A549 (cell line): ENCODE measurements around the gene ZHX3. TPM values are rescaled to one million over a fixed set of nuclear protein-coding genes. Genes with fewer than 3 reads are reported as not detected.

ENCODE experiments used
- ATAC-seq, 2 experiments: fragments of 200-7000 bp in 1 of 2; fragments of >200 bp in 1 of 2; cut with Nextera tagmentation in 1 of 2; cut with Tn5 transposase in 1 of 2; 3 replicates each; pipeline versions ENCODE4 v1.8.0 to v1.9.1; 2018 to 2020; ENCODE audit warnings: mild to moderate bottlenecking in 1 of 2, moderate library complexity in 1 of 2
- CTCF ChIA-PET: fragments of 300-600 bp; sonication (Branson Sonifier 250); formaldehyde crosslinking; extraction: SDS; loops from one replicate; lab custom pipeline; 2021; ENCODE audit warnings: antibody characterized with exemption, inconsistent platforms; lab: Yijun Ruan, JAX
- POLR2A ChIA-PET: fragments of 350-600 bp; formaldehyde crosslinking; extraction: SDS; loops from one replicate; lab custom pipeline; 2021; ENCODE audit warnings: antibody characterized with exemption, inconsistent platforms; lab: Yijun Ruan, JAX
- DNase-seq, 2 experiments: peaks; one replicate each; pipeline versions ENCODE4 v3.0.0 to v3.0.0-alpha.2; 2011 to 2016; ENCODE audit warnings: low read depth in 1 of 2, low spot score in 1 of 2
- FAIRE-seq: peaks from 2 replicates; lab custom pipeline; 2011; peaks lifted over from hg19 to GRCh38; lab: Jason Lieb, UNC
- H3K27ac ChIP-seq, 2 experiments: fragments of >200 bp; sonication (Bioruptor Twin); formaldehyde crosslinking; 3 replicates each; pipeline ENCODE4 v1.5.1; 2016 to 2017
- H3K4me1 ChIP-seq: fragments of >200 bp; sonication (Bioruptor Twin); formaldehyde crosslinking; 3 replicates; pipeline ENCODE4 v1.6.1; 2016
- H3K4me2 ChIP-seq: fragments of >200 bp; sonication (Bioruptor Twin); formaldehyde crosslinking; 3 replicates; pipeline ENCODE4 v1.6.1; 2016
- H3K4me3 ChIP-seq: fragments of >200 bp; sonication (Bioruptor Twin); formaldehyde crosslinking; 3 replicates; pipeline ENCODE4 v1.5.1; 2016
- H3K9me3 ChIP-seq: fragments of >200 bp; sonication (Bioruptor Twin); formaldehyde crosslinking; 3 replicates; pipeline ENCODE4 v1.6.1; 2016
- ATOH8 ChIP-seq: fragments of 250-450 bp; sonication (Bioruptor Pico); IDR thresholded peaks from 2 replicates; pipeline ENCODE4 v1.5.0; 2020; ENCODE audit warnings: low read depth, mild to moderate bottlenecking, moderate library complexity
- CBX2 ChIP-seq: fragments of 200-600 bp; sonication (generic); IDR thresholded peaks from 2 replicates; pipeline ENCODE4 v1.6.1; 2016; ENCODE audit warnings: low read depth, mild to moderate bottlenecking, borderline replicate concordance
- CHD4 ChIP-seq: fragments of 200-600 bp; sonication (generic); IDR thresholded peaks from 2 replicates; pipeline ENCODE4 v1.6.1; 2016; ENCODE audit warnings: antibody characterized with exemption, mild to moderate bottlenecking, borderline replicate concordance
- EHF ChIP-seq: fragments of 250-450 bp; sonication (Bioruptor Pico); IDR thresholded peaks from 2 replicates; pipeline ENCODE4 v1.5.0; 2020; ENCODE audit warnings: mild to moderate bottlenecking
- ELK1 ChIP-seq: fragments of 150-350 bp; IDR thresholded peaks from 2 replicates; pipeline ENCODE4 v1.6.1; 2014; ENCODE audit warnings: low read depth, mild to moderate bottlenecking, low read length
- EP300 ChIP-seq, 2 experiments: fragments of >200 bp; sonication (Bioruptor Twin); formaldehyde crosslinking; IDR thresholded peaks; 2 replicates in 1 of 2; 3 replicates in 1 of 2; pipeline ENCODE4 v1.6.1; 2016 to 2017
- ESRRA ChIP-seq: fragments of 150-350 bp; IDR thresholded peaks from 2 replicates; pipeline ENCODE4 v1.6.1; 2014; ENCODE audit warnings: mild to moderate bottlenecking, low read length, borderline replicate concordance
- FOSB ChIP-seq: fragments of 250-450 bp; sonication (Bioruptor Pico); IDR thresholded peaks from 2 replicates; pipeline ENCODE4 v1.5.0; 2020; ENCODE audit warnings: mild to moderate bottlenecking, moderate library complexity
- HDAC2 ChIP-seq: fragments of 200-600 bp; sonication (generic); IDR thresholded peaks from 2 replicates; pipeline ENCODE4 v1.6.1; 2016
- HEYL ChIP-seq: fragments of 250-450 bp; sonication (Bioruptor Pico); IDR thresholded peaks from 2 replicates; pipeline ENCODE4 v1.8.0; 2021; ENCODE audit warnings: mild to moderate bottlenecking, moderate library complexity
- HOXA7 ChIP-seq: fragments of 250-450 bp; sonication (Bioruptor Pico); IDR thresholded peaks from 2 replicates; pipeline ENCODE4 v1.5.0; 2020; ENCODE audit warnings: mild to moderate bottlenecking, moderate library complexity
- KDM1A ChIP-seq: fragments of 200-600 bp; sonication (generic); IDR thresholded peaks from 2 replicates; pipeline ENCODE4 v1.6.1; 2016; ENCODE audit warnings: low read depth, mild to moderate bottlenecking
- MAFK ChIP-seq: fragments of 450-650 bp; IDR thresholded peaks from 2 replicates; pipeline ENCODE4 v1.6.1; 2014; ENCODE audit not compliant: partially characterized antibody
- MAX ChIP-seq: IDR thresholded peaks from 2 replicates; pipeline ENCODE4 v1.6.1; 2012
- PBX3 ChIP-seq: IDR thresholded peaks from 2 replicates; pipeline ENCODE4 v1.6.1; 2012
- PHF8 ChIP-seq: fragments of 200-600 bp; sonication (generic); IDR thresholded peaks from 2 replicates; pipeline ENCODE4 v1.6.1; 2016; ENCODE audit warnings: low read depth, mild to moderate bottlenecking, antibody characterized with exemption, moderate library complexity, borderline replicate concordance
- POLR2A ChIP-seq: IDR thresholded peaks from 2 replicates; pipeline ENCODE4 v1.6.1; 2012; ENCODE audit warnings: mild to moderate bottlenecking, low read length
- RAD21 ChIP-seq, 2 experiments: fragments of >200 bp in 1 of 2; sonication (Bioruptor Twin) in 1 of 2; formaldehyde crosslinking in 1 of 2; IDR thresholded peaks in 1 of 2; conservative IDR thresholded peaks in 1 of 2; 2 replicates in 1 of 2; 3 replicates in 1 of 2; pipeline ENCODE4 v1.6.1; 2012 to 2018; ENCODE audit warnings: inconsistent platforms in 1 of 2
- RCOR1 ChIP-seq: fragments of 150-350 bp; IDR thresholded peaks from 2 replicates; pipeline ENCODE4 v1.6.1; 2014; ENCODE audit warnings: antibody characterized with exemption, low read length, low read depth
- RFX5 ChIP-seq: fragments of 450-650 bp; IDR thresholded peaks from 2 replicates; pipeline ENCODE4 v1.7.1; 2014; ENCODE audit warnings: antibody characterized with exemption, mild to moderate bottlenecking, moderate library complexity
- RNF2 ChIP-seq: fragments of 200-600 bp; sonication (generic); IDR thresholded peaks from 2 replicates; pipeline ENCODE4 v1.6.1; 2016; ENCODE audit warnings: low read depth, mild to moderate bottlenecking, antibody characterized with exemption, moderate library complexity, borderline replicate concordance
- USF2 ChIP-seq: fragments of 450-650 bp; IDR thresholded peaks from 2 replicates; pipeline ENCODE4 v1.6.1; 2014; ENCODE audit warnings: antibody characterized with exemption
- ZC3H11A ChIP-seq: fragments of 450-650 bp; IDR thresholded peaks from 2 replicates; pipeline ENCODE4 v1.6.1; 2014; ENCODE audit warnings: antibody characterized with exemption, mild to moderate bottlenecking
- ZSCAN20 ChIP-seq: fragments of 250-450 bp; sonication (Bioruptor Pico); IDR thresholded peaks from 2 replicates; pipeline ENCODE4 v1.8.0; 2022; ENCODE audit warnings: mild to moderate bottlenecking, moderate library complexity
- WGBS: methylation state at CpG from one replicate; pipeline ENCODE4 v1.1.6; 2017; ENCODE audit errors: missing lambda C conversion rate; 5-methylcytosine and 5-hydroxymethylcytosine counted together
- polyA plus RNA-seq, 4 experiments: library from polyadenylated mRNA; depleted of rRNA in 3 of 4; stranded (reverse); fragments of >200 nt; fragmentation: RNase III in 1 of 4; extraction: RNeasy Plus Mini Kit Qiagen cat#74134 plus additional on column Dnase treatment in 1 of 4; gene quantifications; 2 replicates in 3 of 4; 3 replicates in 1 of 4; pipeline ENCODE4 v1.2.3, GENCODE V29; 2011 to 2017

The ZHX3 gene
- polyA plus RNA-seq, 2 of the 4 experiments (the other 2 are of a cell fraction): 3.6 to 4.1 TPM

- FAIRE-seq (no peak), DNase-seq (no peak), ATAC-seq (no peak)
- POLR2A ChIA-PET: no interaction called here
- no peak overlapping the region for H3K27ac ChIP-seq
- TF ChIP-seq PHF8: no peak
- TF ChIP-seq MAFK: no peak
- TF ChIP-seq, all 56 proteins: peak for 0
- Histone ChIP-seq H3K4me3 (no peak overlapping the region), H3K4me2 (no peak overlapping the region), H3K9me3 (peaks cover 16% of the 10 kb centered on the region), H3K4me1 (no peaks in the 10 kb centered on the region)
- CTCF ChIA-PET: interaction anchor here (0.9 to 1.3 kb wide), 3 partner anchors 19 to 114 kb away, joined by 3 to 5 read pairs (median 3); no protein-coding TSS in a partner anchor
- WGBS: 75% methylated on average over 3 of the region's 3 CpGs
Observed at GRCh38 chr20:41290804-41291389, 26.6 kb downstream of the ZHX3 start.

- H3K27ac ChIP-seq: no peak overlapping the region
- CTCF ChIA-PET: no interaction called here
- no peaks in the 10 kb centered on the region for H3K4me1 ChIP-seq
- peaks cover 18% of the 10 kb centered on the region for H3K9me3 ChIP-seq
- H3K4me2 ChIP-seq: no peak overlapping the region
- no peak overlapping the region for H3K4me3 ChIP-seq
- DNase-seq: no peak
- no peak for ATAC-seq
- no peak for TF ChIP-seq POLR2A
- no peak for TF ChIP-seq MAX
- TF ChIP-seq RNF2: no peak
- no peak for TF ChIP-seq USF2
- no peak for TF ChIP-seq KDM1A
- no peak for TF ChIP-seq RCOR1
- 62% methylated on average over 2 of the region's 2 CpGs for WGBS
- POLR2A ChIA-PET: no interaction called here
- FAIRE-seq: no peak
Observed at GRCh38 chr20:41287327-41287726, 30.2 kb downstream of the ZHX3 start.

- WGBS: 69% methylated on average over 2 of the region's 2 CpGs
- H3K9me3 ChIP-seq: peaks cover 18% of the 10 kb centered on the region
- FAIRE-seq (no peak), ATAC-seq (no peak), DNase-seq (no peak)
- no peak overlapping the region for H3K4me2 ChIP-seq
- TF ChIP-seq PHF8 (no peak), POLR2A (no peak), CBX2 (no peak), EP300 (IDR thresholded peaks at IDR 0.05) (no peak), HDAC2 (no peak), ZC3H11A (no peak), FOSB (CRISPR knock-in tag) (no peak), RAD21 (conservative IDR thresholded peaks at IDR 0.05 in 1 of 2, IDR thresholded peaks at IDR 0.05 in 1 of 2) (no peak), PBX3 (no peak), RNF2 (no peak), HEYL (CRISPR knock-in tag) (no peak), EHF (CRISPR knock-in tag) (no peak), KDM1A (no peak), RFX5 (no peak), ELK1 (no peak), ESRRA (no peak), CHD4 (no peak), ATOH8 (no peak), HOXA7 (CRISPR knock-in tag) (no peak), ZSCAN20 (no peak)
- H3K4me1 ChIP-seq: no peaks in the 10 kb centered on the region
- H3K4me3 ChIP-seq: no peak overlapping the region
- H3K27ac ChIP-seq: no peak overlapping the region
- ChIA-PET CTCF (no interaction called here), POLR2A (no interaction called here)
Observed at GRCh38 chr20:41286240-41286851, 31.2 kb downstream of the ZHX3 start.
